NCI-H1048 (cell line): Measurements from ENCODE around the gene PRCC.

Experiments used
- DNase-seq: peaks from one replicate; lab custom pipeline; 2025; lab: John Stamatoyannopoulos, UW

The PRCC gene

GRCh38 chr1:156815307-156815826 is 48.0 kb downstream of the PRCC start:
- no peak for DNase-seq

- no peak for DNase-seq
Observed at GRCh38 chr1:156815961-156816422, 48.7 kb downstream of the PRCC start.

- DNase-seq, result no peak
Observed at GRCh38 chr1:156816561-156817328, 49.4 kb downstream of the PRCC start, which contains the start of gene SH2D2A. Gene SH2D2A (minus strand): TSS chr1:156816848. CDS start chr1:156816708, 140 bp downstream.

- DNase-seq, result no peak
Observed at GRCh38 chr1:156821801-156822200, 54.5 kb downstream of the PRCC start.

GRCh38 chr1:156822680-156823079 is 55.3 kb downstream of the PRCC start:
- no peak for DNase-seq

GRCh38 chr1:156823210-156823790 is 56.0 kb downstream of the PRCC start:
- no peak for DNase-seq

- no peak for DNase-seq
Observed at GRCh38 chr1:156826630-156827029, 59.3 kb downstream of the PRCC start.

GRCh38 chr1:156828400-156829124 is 61.2 kb downstream of the PRCC start:
- DNase-seq, result no peak

- no peak for DNase-seq
Observed at GRCh38 chr1:156832434-156832833, 65.1 kb downstream of the PRCC start.

GRCh38 chr1:156833603-156834002 is 66.3 kb downstream of the PRCC start:
- no peak for DNase-seq

- no peak for DNase-seq
Observed at GRCh38 chr1:156834322-156834721, 67.0 kb downstream of the PRCC start.

GRCh38 chr1:156836041-156836654 is 68.8 kb downstream of the PRCC start:
- no peak for DNase-seq

GRCh38 chr1:156836892-156837291 is 69.6 kb downstream of the PRCC start:
- no peak for DNase-seq

- DNase-seq, result no peak
Observed at GRCh38 chr1:156838972-156839371, 71.6 kb downstream of the PRCC start.

- DNase-seq, result no peak
Observed at GRCh38 chr1:156839426-156840109, 72.2 kb downstream of the PRCC start.

GRCh38 chr1:156840186-156840897 is 73.0 kb downstream of the PRCC start:
- no peak for DNase-seq

GRCh38 chr1:156840898-156841279 is 73.6 kb downstream of the PRCC start:
- no peak for DNase-seq

GRCh38 chr1:156841295-156841855 is 74.0 kb downstream of the PRCC start:
- DNase-seq, result no peak

GRCh38 chr1:156842618-156843300 is 75.4 kb downstream of the PRCC start:
- no peak for DNase-seq

- no peak for DNase-seq
Observed at GRCh38 chr1:156844102-156844501, 76.8 kb downstream of the PRCC start.
